ENCODE data around the gene CTNNA2.

- TF ChIP-seq, protein P1, sequence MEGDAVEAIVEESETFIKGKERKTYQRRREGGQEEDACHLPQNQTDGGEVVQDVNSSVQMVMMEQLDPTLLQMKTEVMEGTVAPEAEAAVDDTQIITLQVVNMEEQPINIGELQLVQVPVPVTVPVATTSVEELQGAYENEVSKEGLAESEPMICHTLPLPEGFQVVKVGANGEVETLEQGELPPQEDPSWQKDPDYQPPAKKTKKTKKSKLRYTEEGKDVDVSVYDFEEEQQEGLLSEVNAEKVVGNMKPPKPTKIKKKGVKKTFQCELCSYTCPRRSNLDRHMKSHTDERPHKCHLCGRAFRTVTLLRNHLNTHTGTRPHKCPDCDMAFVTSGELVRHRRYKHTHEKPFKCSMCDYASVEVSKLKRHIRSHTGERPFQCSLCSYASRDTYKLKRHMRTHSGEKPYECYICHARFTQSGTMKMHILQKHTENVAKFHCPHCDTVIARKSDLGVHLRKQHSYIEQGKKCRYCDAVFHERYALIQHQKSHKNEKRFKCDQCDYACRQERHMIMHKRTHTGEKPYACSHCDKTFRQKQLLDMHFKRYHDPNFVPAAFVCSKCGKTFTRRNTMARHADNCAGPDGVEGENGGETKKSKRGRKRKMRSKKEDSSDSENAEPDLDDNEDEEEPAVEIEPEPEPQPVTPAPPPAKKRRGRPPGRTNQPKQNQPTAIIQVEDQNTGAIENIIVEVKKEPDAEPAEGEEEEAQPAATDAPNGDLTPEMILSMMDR (IDR thresholded peaks at IDR 0.05), result no peak
- TF ChIP-seq POLR2A (IDR thresholded peaks at IDR 0.05), result no peak
Measured at GRCh38 chr2:80169811-80170594, 657.2 kb downstream of the CTNNA2 start.

Data from right lobe of liver (tissue), 4 donors.